ENCODE measurements around the gene PARN.

DNA sequence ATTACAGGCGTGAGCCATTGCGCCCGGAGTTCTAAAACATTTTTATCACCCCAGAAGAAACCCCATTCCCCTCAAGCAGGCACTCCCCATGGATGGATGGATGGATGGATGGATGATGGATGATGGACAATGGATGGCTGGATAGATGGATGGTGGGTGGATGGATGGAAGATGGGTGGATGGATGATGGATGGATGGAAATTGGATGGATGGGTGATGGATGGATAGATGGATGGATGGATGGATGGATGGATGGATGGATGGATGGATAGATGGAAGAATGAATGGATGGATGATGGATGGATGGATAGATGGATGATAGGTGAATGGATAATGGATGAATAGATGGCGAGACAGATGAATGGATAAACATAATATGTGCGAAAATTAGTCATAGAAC is 47.6 kb upstream of the PARN start:
- TF ChIP-seq RAD21 (conservative IDR thresholded peaks at IDR 0.05) (no peak), EP300 (conservative IDR thresholded peaks at IDR 0.05; ENCODE audit: poor library complexity, severe bottlenecking) (no peak)
- TF ChIP-seq, protein P1, sequence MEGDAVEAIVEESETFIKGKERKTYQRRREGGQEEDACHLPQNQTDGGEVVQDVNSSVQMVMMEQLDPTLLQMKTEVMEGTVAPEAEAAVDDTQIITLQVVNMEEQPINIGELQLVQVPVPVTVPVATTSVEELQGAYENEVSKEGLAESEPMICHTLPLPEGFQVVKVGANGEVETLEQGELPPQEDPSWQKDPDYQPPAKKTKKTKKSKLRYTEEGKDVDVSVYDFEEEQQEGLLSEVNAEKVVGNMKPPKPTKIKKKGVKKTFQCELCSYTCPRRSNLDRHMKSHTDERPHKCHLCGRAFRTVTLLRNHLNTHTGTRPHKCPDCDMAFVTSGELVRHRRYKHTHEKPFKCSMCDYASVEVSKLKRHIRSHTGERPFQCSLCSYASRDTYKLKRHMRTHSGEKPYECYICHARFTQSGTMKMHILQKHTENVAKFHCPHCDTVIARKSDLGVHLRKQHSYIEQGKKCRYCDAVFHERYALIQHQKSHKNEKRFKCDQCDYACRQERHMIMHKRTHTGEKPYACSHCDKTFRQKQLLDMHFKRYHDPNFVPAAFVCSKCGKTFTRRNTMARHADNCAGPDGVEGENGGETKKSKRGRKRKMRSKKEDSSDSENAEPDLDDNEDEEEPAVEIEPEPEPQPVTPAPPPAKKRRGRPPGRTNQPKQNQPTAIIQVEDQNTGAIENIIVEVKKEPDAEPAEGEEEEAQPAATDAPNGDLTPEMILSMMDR (IDR thresholded peaks at IDR 0.05; ENCODE audit: poor library complexity, severe bottlenecking): no peak

All from neural cell (in vitro differentiated cells).